SKM-1 treated with dmso at 0.1 percent for 144 hours (cell line): Measurements from ENCODE around the gene KCNT1.
"Not testable (repeated sequence)": the region's sequence is repeated elsewhere in the genome, so short reads cannot be mapped to it uniquely, and the experiment has no call there.

Experiments used
- DNase-seq: peaks from one replicate; lab custom pipeline; 2025; ENCODE audit not compliant: unreplicated experiment; lab: John Stamatoyannopoulos, UW

The KCNT1 gene

DNA sequence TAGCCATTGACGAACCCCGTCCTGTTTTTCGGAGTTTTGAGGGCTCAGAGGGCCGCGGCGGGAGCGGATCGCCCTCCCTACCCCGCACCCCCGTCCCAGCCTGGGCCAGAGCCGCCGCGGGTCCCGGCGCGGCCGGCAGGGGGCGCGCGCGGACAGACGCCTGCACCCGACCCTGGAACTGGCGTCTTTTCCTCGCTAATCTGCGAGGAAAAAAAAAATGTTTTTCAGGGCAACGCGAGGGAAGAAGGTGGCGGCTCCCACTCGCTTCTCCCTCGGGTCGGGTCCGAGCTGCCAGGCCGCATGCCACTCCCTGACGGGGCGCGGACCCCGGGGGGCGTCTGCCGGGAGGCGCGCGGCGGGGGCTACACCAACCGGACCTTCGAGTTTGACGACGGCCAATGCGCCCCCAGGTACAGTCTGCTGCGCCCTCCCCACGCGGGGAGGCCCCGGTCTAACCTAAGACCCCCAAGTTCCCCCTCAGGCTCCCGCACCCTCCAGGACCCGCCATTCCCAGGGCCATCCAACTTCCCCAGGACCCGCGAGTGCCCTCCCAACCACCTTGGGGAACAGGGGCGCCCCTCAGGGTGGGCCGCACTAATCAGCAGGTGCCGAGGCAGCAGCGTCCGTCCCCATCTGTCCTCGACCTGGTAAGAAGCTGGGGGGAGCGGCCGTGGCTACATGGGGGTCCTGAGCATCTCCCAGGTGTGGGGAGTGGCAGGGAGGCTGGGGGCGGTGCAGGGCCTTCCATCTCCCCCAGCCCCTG lies at the start of gene KCNT1:
TSS of gene KCNT1 (plus strand) at position 227 of the 763 bp plus-strand sequence. CDS start at position 301, 74 bp downstream.
- peak; percentile 34 for DNase-seq

DNA sequence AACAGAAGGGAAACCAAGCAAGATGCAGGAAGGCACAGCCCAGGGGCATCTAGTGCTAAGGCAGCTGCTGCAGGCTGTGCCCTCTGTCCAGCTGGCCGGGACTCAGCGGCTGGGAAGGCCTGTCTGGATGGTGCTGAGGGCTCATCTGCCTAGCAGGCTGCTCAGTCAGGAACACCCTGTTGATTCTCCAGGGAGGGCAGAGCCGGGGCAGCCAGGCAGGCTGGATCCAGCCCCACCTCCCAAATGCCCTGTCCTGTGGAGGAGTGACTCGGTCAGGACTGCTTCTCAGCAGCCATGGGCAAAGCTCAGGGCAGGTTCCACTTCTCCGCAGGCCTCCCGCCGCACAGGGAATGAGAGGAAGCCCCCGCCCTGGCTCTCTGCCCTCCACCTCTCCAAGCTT lies 46.7 kb upstream of the KCNT1 start:
- no peak for DNase-seq

DNA sequence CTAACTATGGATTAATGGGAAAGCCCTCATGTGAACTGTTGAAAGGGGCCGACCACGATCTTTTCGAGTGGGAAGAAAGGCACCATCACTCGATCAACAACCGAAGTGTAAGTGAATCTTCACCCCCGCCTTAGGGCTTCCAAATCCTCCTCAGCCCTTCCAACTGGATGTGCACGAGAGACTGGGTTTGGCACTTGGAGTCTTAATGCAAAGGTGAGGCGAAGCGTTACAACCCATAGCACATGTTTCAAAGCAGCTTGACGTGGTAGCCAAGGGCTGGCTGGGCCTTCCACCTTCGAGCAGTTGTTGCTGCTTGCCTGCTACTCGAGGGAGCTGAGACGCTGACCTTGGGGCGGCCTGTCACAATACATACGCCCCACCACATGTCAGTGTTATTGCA lies 44.6 kb upstream of the KCNT1 start:
- DNase-seq = no peak

DNA sequence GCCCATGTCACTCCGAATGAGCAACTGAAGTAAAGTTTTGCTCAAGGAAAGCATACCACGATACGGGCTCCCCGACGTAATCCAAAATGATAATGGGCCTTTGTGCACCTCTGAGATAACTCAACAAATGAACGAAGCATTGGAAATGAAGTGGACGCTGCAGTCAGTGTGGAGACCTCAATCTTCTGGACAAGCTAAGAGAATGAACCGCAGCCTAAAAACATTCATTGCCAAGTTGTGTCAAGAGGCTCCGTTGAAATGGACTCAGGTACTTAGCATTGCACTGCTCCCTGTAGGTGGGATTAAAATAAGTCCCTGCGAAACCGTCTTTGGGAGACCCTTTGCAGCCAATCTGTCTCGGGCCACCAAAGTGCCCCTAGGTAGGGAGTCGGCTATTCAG lies 42.7 kb upstream of the KCNT1 start:
- DNase-seq = no peak

DNA sequence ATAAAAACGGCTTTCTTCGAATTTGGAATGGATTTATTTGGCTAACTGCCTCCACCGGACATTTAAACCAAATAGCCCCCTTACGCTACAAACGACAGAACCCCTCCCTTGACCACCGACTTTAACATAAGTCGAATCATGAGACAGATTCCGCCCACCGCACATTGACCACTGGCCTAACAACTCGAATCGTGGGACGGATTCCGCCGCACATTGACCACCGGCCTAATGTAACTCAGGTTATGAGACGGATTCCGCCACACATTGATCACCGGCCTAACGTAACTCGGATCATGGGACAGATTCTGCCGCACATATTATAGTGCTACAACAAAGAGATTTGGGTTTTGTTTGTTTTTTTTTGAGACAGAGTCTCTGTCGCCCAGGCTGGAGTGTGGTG lies 41.6 kb upstream of the KCNT1 start:
- DNase-seq = no peak

DNA sequence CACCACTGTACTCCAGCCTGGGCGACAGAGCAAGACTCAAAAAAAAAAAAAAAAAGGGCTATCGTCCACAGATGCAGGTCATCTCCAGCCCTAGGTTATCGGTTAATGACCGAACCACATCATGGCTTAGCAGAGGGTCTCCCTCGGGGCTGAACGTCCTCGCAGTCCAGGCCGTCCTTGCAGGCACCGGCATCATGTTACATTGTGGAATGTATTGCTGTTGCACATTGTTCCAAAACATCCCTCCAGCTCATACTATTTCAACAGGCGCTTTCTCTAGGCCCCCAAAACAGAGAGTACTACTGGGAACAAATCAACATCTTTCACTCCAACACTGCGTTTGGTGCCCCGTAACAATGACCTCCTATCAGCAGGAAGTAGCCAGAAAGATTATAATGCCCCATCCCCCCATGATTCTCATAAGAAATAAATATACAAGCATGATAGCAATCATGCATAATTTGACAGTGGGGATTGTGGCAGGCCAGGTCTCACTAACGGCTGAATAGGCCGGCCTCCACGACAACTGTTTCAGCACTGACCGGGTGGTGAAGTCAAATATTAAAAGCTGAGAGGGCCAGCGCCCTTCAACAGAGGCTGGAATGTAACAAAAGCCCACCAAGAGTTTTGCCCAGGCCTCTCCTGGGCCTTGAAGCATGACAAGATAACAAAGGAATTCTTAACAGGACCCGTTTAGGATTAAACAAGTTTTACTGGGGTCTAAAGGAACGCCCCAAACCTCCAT lies 40.0 kb upstream of the KCNT1 start:
- no peak for DNase-seq

DNA sequence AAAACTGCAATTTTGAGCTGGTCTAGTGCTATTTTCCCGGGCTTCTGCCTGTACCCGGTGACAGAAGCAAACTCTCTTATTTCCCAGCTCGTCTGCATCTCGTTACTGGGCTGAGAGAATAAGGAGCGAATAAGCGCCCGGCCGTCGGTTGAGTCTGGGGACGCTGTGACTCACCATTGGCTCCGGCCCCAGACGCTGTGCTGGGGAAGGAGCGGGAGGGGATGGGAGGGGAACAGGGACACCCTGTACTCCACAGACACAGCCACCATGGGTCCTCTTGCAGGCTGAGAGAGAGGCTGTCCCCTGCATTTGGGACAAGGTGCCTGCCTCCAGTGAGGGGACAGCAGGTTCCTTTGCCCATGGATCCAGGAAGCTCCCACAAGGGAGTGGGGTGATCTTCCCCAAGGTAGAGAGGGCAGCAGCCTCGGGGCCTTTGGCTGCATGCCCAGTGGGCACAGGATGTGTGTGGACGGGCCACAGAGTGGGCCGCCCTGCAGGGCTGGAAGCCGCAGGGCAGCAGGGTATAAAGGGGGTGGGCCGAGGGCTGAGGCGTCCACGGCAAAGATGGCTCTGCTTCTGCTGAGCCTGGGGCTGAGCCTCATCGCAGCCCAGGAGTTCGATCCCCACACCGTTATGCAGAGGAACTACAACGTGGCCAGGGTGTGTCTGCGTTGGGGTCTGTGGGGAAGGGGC lies 39.1 kb upstream of the KCNT1 start, which contains the start of gene LCN9:
TSS of gene LCN9 (plus strand) at position 552 of the 693 bp plus-strand sequence. CDS start at position 565, 13 bp downstream.
- DNase-seq = no peak

DNA sequence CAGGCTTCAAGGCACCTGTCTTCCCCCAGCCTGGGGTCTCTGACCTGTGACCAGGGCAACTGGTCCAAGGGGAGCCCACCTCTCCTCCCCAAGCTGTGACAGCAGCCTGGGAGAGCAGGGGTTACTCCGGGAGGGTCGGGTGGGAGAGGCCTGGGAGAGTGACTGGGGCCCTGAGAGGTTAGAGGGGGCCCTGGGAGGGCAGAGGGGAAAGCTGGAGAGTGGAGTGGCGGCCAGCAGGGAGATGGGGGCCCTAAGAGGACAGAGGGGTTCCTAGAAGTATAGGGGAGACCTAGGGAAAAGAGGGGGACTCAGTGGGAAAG lies 38.6 kb upstream of the KCNT1 start:
- no peak for DNase-seq

DNA sequence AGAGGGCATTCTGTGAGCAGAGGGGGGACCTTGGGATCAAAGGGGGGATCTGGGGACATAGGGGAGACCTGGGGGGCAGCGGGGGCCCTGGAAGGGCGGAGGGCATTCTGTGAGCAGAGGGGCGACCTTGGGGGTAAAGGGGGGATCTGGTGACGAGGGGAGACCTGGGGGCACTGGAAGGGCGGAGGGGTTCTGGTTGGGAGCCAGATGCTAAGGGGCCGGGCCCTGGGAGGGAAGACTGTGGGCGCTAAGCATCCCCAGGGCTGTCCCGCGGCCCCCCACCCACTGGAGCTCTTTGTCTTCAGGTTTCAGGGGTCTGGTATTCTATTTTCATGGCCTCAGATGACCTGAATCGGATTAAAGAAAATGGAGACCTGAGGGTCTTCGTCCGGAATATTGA lies 38.1 kb upstream of the KCNT1 start:
- DNase-seq = no peak

DNA sequence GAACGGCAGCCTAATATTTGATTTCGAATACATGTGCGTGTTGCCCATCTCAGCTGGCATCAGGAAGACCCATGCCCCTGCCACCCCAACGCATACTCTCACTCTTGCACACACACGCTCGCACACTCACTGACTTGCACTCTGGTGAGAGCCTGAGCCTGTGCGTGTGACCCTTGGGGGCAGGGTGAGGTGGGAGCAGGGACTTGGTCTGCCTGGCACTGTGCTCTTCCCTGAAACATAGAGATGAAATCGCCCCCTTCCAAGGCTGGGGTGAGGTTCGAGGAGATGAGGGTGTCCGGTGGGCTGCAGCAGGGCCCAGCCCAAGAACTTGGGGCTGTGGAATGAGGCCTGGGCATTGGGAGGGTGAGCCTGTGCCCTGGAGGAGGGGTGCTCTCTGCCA lies 37.7 kb upstream of the KCNT1 start:
- DNase-seq = no peak

DNA sequence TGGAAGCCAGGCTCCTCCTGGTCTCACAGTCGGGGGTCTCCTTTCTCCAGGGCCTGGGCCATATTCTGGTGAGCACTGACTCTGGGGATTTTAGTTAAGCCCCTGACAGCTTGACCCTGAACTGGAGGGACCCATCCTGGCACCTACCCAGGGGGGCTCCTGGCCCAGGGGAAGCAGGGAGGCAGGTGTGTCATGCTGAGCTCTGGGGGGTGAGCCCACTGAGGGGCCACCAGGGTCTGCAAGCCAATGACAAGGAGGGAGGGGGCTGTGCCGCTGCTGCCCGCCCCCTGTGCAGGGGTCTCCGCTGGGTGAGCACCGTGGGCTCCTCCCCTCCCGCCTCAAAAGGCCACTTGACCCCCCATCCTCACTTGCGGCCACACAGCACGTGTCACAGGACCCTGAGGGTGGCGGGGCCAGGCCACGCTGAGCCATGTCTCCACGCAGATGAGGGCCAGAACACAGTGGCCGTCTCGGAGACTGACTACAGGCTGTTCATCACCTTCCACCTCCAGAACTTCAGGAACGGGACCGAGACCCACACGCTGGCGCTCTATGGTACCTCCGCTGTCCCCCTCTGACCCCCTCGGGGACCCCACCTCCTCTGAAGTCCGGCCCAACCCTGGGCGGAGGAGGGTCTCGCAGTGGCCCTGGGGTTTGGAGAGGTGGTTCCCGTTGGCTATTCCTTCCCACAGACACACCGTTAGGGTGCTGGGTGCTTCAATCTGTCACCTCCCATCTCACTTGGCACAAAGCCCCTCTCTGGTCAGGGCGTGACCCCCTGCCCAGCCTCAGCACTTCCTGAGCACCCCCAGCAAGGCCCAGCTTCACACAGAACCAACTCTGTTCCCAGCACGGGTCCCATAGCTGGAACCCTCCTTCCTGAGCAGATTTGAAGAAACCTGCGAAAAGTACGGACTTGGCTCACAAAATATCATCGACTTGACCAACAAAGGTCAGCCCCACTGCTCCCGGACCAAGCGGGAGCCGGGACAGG lies 36.9 kb upstream of the KCNT1 start:
- DNase-seq = no peak

DNA sequence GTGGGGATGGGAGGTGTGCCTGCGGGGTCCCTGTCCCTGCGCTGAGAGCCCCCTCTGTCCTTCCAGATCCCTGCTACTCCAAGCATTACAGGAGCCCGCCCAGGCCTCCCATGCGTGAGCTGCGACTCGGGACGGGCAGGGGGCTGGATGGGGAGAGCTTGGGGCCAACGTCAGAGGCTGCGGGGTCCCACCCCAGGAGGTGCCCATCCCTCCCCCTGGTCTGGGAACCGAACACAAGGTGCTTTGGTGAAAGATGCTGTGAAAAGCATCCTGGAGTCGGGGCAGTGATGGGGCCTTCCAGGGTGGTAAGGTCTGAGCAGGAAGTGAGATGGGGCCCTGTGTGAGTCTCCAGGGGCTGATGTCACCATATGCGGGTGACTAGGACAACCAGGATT lies 36.2 kb upstream of the KCNT1 start:
- DNase-seq = no peak

DNA sequence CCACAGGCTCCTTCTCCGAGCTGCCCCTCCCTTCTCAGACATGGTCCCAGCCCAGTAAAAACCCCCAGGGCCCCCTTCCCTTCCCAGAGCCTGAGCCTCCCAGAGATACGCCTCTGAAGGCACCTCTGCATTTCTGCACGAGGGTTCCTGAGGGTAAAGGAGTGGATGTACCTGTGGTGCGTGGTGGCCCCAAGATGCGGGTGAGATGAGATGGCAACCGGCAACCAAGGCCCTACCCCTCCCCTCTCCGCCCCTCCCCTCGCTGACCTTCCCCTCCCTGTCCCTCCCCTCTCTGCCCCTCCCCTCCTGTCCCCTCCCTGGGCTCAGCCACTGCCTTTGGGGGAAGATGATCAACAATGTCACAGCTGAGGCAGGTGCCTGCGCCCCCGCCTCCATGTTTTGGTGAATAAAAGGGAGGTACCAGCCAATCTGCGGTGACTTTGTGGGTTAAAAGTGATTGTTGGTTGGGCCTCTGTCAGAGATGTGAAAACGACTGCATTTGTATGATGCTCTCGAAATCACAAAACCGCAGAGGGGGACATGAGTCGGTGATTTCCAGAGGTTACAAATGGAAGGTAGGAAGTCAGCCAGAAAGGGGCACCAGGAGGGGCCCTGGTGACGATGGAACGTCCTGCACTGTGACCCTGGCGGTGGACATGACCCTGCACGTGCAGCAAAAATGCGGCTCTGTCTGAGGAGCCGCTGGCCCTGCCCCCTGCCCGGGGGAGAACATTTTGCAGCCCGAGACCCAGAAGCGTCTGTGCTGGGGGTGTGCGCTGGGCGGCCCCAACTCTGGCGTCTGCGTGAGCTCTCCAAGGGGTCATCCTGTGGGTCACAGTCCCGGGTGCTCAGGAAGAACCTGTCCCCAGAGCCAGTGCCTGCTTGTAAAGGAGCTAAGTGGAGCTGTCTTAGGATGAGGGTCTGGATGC lies 35.2 kb upstream of the KCNT1 start:
- DNase-seq = no peak

DNA sequence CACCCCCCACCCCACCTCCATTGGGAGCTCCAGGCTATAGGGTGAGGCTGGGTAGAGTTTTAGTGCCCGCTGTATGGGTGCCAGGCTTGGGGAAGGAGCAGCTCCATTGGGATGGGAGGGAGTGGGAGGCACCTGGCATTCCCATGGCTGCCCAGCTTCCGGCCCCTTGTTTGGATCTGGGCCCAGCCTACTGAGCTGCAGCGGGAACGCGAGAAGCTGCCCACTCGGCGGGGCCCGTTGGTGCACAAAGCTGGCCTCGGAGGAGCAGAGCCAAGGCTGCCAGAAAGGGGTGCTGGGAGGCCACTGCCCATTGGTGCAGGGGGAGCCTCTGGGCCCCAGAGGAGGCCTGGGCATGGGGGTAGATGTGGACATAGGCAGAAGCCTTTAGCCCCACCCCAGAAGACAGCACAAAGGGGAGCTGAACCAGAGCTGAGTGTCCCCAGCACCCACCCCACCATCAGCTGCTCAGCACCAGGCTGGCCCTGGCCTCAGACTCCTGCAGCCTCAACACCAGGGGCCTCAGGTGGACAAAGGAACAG lies 34.5 kb upstream of the KCNT1 start:
- DNase-seq = no peak

DNA sequence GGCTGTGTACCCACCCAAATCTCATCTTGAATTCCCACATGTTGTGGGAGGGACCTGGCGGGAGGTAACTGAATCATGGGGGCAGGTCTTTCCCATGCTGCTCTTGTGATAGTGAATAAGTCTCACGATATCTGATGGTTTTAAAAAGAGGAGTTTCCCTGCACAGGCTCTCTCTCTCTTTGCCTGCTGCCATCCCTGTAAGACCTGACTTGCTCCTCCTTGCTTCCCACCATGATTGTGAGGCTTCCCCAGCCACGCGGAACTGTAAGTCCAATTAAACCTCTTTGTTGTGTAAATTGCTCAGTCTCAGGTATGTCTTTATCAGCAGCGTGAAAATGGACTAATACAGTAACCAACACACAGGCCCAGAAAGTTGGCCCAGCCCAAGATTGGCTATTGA lies 33.0 kb upstream of the KCNT1 start:
- not testable (repeated sequence) for DNase-seq

DNA sequence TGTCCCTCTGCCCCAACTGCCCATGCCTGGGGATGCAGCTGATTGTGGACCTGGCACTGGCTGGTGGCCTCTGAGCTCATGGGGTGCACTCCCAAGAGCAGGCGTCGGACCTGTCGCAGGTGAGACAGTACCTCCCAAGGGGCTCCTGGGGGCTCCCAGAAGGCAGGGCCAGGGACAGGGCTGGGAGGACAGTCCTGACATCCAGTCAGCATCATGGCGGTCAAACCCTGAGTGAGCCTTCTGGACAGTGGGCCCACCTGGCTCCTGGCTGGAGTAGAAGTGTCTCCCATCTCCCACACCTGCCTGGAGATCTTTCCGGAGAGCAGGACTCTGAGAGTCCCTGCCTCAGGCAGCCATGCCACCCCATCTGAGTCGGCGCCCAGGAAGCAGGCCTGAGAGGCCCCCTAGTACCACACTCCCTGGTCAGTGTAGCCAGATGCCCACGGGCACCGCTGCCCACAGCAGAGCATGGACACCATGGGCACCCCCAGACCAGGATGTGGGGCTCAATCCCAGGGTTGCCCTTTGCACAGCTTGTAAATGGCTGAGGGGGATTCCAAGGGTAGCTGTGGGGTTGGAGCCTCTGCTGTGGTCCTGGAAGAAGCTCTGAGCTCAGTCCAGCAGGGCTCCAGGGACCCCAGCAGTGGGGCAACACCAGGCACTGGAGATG lies 32.2 kb upstream of the KCNT1 start:
- DNase-seq = no peak

DNA sequence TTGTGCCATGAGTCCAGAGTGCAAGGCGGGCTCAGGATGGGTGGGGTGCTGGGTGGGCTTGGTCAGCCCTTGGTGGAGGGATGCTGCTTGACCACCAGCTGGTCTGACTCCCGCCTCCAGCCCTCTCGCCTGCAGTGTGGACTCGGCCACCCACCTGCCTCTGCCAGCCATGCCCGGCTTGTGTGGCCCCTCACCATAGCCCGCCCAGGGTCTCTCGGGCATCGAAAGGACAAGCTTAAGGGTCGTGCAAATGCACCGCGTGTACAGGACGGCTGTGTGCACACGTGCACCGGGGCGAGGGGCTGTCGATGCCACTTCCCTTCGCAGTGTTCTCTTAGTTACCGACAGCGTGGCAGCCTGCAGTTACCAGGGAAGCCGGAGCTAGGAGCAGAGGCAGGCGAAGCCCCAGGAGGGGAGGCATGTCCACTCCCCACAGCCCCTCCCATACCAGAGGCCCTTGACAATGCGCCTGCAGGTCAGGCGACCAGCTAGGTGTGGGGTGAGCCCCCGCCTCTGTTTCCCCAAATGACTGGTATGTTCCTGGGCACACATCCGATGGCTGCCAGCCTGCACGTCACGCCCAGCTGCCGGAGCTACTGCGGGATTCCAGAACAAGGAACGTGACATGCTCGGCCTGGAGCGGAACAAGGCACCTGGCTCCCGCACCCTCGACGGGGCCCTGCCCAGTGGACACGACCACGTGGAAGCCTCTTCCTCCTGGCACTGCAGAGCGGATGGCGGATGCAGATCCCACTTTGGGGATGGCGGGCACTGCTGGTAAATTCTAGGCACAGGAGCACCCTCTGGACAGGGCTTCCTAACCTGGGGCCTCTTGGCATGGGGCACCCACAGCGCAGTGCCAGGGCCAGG lies 31.0 kb upstream of the KCNT1 start:
- DNase-seq = no peak

DNA sequence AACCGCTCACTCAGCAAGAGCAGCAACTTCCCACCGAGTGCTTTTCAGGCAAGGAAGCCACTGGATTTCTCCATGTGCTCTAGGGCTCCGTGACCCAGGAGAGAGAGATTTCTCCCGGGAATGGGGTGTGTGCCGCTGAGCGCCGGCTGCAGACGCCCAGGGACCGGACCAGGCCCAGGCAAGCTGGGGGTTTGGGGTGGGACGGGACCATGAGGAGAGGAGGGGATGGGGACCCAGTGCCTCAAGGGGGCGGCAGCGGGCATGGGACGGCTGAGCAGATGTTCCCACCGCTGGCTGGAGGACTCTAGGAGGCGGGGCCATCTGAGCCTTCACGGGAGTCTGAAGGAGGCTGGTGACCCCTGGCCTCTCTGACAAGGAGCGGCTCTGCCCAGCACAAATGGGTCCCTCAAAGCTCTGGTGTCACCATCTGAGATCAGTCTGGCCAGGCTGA lies 30.4 kb upstream of the KCNT1 start:
- no peak for DNase-seq
